Ishikawa (cell line): ENCODE data around the gene BMP4.

Source experiments
- CEBPB ChIP-seq: IDR thresholded peaks from 2 replicates; pipeline ENCODE4 v1.6.1; 2012
- CREB1 ChIP-seq: IDR thresholded peaks from 2 replicates; pipeline ENCODE4 v1.6.1; 2012; ENCODE audit warnings: low read depth
- EGR1 ChIP-seq: IDR thresholded peaks from 2 replicates; pipeline ENCODE4 v1.6.1; 2012
- EP300 ChIP-seq: IDR thresholded peaks from 2 replicates; pipeline ENCODE4 v1.6.1; 2012; ENCODE audit warnings: borderline replicate concordance
- FOXM1 ChIP-seq: IDR thresholded peaks from 2 replicates; pipeline ENCODE4 v1.6.1; 2012; ENCODE audit warnings: low read depth, borderline replicate concordance
- MAX ChIP-seq: IDR thresholded peaks from 2 replicates; pipeline ENCODE4 v1.6.1; 2012
- NFIC ChIP-seq: IDR thresholded peaks from 2 replicates; pipeline ENCODE4 v1.6.1; 2012
- RAD21 ChIP-seq: IDR thresholded peaks from 2 replicates; pipeline ENCODE4 v1.6.1; 2012; ENCODE audit warnings: low read depth
- REST ChIP-seq: IDR thresholded peaks from 2 replicates; pipeline ENCODE4 v1.6.1; 2012; ENCODE audit warnings: low read depth, mild to moderate bottlenecking
- TAF1 ChIP-seq: IDR thresholded peaks from 2 replicates; pipeline ENCODE4 v1.6.1; 2012; ENCODE audit warnings: low read depth, mild to moderate bottlenecking
- TCF12 ChIP-seq: IDR thresholded peaks from 2 replicates; pipeline ENCODE4 v1.6.1; 2012; ENCODE audit warnings: low read depth
- TEAD4 ChIP-seq: IDR thresholded peaks from 2 replicates; pipeline ENCODE4 v1.6.1; 2012
- USF1 ChIP-seq: IDR thresholded peaks from 2 replicates; pipeline ENCODE4 v1.6.1; 2012
- YY1 ChIP-seq: IDR thresholded peaks from 2 replicates; pipeline ENCODE4 v1.6.1; 2012; ENCODE audit warnings: low read depth
- ZBTB7A ChIP-seq: IDR thresholded peaks from 2 replicates; pipeline ENCODE4 v1.6.1; 2012; ENCODE audit warnings: low read depth

The BMP4 gene

GRCh38 chr14:53951243-53951626, 5.4 kb downstream of the BMP4 start:
- TF ChIP-seq EP300 = no peak
- TF ChIP-seq ZBTB7A = no peak
- no peak for TF ChIP-seq NFIC
- no peak for TF ChIP-seq TCF12
- no peak for TF ChIP-seq TAF1
- TF ChIP-seq YY1 = no peak
- TF ChIP-seq TEAD4 = no peak
- no peak for TF ChIP-seq REST
- no peak for TF ChIP-seq MAX
- no peak for TF ChIP-seq CEBPB
- TF ChIP-seq CREB1 = no peak
- no peak for TF ChIP-seq RAD21
- TF ChIP-seq USF1 = no peak

- TF ChIP-seq RAD21 = no peak
- TF ChIP-seq CEBPB = no peak
- no peak for TF ChIP-seq EP300
- no peak for TF ChIP-seq EGR1
- TF ChIP-seq CREB1 = no peak
- no peak for TF ChIP-seq YY1
- TF ChIP-seq USF1 = no peak
- no peak for TF ChIP-seq FOXM1
- no peak for TF ChIP-seq NFIC
- TF ChIP-seq MAX = no peak
- no peak for TF ChIP-seq REST
- no peak for TF ChIP-seq TEAD4
- no peak for TF ChIP-seq TAF1
- TF ChIP-seq TCF12 = no peak
- TF ChIP-seq ZBTB7A = no peak
These were observed 6.4 kb downstream of the BMP4 start for GRCh38 chr14:53950031-53950793.

GRCh38 chr14:53949201-53949600, 7.4 kb downstream of the BMP4 start:
- TF ChIP-seq EGR1 = no peak
- TF ChIP-seq REST = no peak
- TF ChIP-seq NFIC = no peak
- TF ChIP-seq USF1 = no peak
- TF ChIP-seq YY1 = no peak
- TF ChIP-seq CEBPB = no peak
- no peak for TF ChIP-seq TAF1
- TF ChIP-seq TCF12 = no peak
- TF ChIP-seq RAD21 = no peak
- no peak for TF ChIP-seq MAX
- no peak for TF ChIP-seq ZBTB7A
- no peak for TF ChIP-seq CREB1
